ENCODE data around the gene RPH3AL.

DNA sequence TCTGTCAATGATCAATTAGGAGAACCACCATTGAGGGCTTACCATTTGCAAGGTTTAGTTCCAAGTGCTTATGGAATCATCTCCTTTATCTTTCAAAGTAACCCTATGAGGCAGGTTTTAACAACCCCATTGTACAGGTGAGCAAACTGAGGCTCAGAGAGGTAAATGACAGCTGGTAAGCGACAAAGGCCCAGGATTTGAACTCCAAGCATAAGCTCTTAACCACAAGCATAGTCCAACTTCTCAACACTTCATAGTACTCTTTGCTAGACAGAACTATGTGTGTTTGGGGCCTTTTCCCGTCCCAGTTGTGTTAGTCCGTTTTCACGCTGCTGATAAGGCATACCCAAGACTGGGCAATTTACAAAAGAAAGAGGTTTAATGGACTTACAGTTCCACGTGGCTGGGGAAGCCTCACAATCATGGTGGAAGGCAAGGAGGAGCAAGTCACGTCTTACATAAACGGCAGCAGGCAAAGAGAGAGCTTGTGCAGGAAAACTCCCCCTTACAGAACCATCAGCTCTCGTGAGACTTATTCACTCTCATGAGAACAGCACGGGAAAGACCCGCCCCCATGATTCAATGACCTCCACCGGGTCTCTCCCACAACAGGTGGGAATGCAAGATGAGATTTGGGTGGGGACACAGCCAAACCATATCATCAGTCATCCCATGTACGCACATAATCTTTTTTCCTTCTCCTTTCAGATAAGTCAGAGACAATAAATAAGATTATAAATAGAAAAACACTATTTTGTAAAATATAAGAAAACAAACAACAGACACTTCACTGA is 6.4 kb downstream of the RPH3AL start:
- TF ChIP-seq GATA2 (IDR thresholded peaks at IDR 0.05; ENCODE audit: low read depth, low read length): no peak
- no peak for TF ChIP-seq GATA3 (IDR thresholded peaks at IDR 0.05; ENCODE audit: low read depth, low read length)

Data from SH-SY5Y (cell line).